GM18907 (cell line): ENCODE data around the gene SAP30.

ENCODE experiments used
- ATAC-seq: cut with Tn5 transposase; IDR thresholded peaks from one replicate; pipeline ENCODE4 v1.9.1; 2021; ENCODE audit warnings: mild to moderate bottlenecking, moderate library complexity; ENCODE audit not compliant: unreplicated experiment

The SAP30 gene

DNA sequence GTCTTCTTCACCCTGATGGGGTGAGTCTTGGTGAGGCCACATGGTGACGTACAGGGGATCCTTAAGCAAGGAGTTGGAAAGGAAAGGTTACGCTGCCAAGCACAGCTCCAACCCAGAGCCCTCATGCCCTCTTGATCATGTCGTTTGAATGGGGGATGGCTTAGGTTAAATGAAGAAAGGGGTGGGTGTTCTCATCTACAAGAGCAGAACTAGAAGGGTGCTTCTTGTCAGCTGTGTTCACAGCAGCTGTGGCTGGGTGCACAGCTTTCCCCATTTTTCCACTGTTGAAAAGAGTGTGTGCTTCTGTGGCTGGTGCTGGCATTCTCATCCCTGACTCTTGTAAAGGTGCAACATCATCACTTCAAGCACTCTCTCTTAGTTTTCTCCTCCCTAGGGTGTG, 43.7 kb downstream of the SAP30 start:
- ATAC-seq: no peak

DNA sequence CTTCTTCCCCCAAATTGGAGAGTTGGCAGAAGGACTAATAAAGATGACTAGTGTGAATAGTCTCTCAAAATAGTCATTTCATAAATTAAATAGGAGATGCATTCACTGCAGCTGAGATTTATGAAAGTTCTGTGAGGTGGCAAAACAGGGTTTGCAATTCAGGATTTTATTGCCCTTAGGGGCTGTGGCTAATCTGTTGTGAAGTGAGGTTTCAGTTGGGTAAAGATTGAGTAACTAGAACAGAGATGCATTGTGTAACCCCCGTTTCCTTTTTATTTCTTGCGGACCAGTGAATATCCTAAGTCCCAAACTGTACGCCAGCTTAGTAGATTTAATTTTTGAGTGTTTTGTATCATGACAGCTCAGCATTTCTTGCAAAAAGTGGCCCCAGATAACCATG, 44.3 kb downstream of the SAP30 start:
- no peak for ATAC-seq

DNA sequence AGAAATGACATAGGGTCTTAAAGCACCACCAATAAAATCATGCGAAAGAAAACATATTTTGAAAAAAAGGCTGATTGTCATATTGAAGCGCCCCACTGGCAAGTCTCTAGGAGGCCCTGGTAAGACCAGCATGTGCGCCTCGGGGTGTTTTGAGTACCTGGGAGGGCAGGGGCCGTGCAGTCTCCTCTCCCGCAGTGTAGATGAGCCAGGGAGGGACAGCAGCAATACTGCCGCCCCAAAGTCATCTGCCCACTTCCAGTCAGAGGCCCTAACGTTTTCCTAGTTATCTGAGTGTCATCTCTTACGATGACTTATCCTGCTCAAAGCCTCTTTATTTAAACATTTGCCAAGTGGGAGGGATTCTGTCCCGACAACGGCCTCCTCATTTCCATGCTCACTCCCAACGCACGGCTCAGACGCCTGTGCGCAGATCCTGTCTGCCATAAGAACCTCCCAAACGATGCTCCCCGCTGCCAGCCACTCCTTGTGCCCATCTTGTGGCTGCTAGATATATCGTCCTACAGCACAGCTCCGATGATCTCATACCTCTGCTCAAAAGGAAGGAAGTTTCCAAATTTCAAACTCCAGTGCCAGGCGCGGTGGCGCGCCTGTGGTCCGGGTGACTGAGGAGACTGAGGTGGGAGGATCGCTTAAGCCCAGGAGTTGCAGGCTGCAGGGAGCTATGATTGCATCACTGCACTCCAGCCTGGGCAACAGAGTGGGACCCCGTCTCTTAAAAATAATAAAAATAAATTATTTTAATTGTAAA, 45.3 kb downstream of the SAP30 start:
- ATAC-seq: no peak

GRCh38 chr4:173417833-173418232, 47.1 kb downstream of the SAP30 start:
- ATAC-seq: no peak

GRCh38 chr4:173418639-173419038, 47.9 kb downstream of the SAP30 start:
- ATAC-seq: no peak

GRCh38 chr4:173420324-173420752, 49.6 kb downstream of the SAP30 start:
- ATAC-seq: peak; percentile 52

GRCh38 chr4:173420801-173421200, 50.0 kb downstream of the SAP30 start:
- no peak for ATAC-seq

GRCh38 chr4:173424899-173425805, 54.4 kb downstream of the SAP30 start:
- no peak for ATAC-seq

- ATAC-seq: no peak
Measured at GRCh38 chr4:173426064-173426463, 55.3 kb downstream of the SAP30 start.
